ENCODE data around the gene SLC38A6.

GRCh38 chr14:61047021-61047420, 66.0 kb downstream of the SLC38A6 start:
- TF ChIP-seq CTCF (IDR thresholded peaks at IDR 0.05 in 2 of 3, conservative IDR thresholded peaks at IDR 0.05 in 1 of 3; ENCODE audit: insufficient read depth in 2 of 3, low read depth in 1 of 3, low read length in 3 of 3) (no peak), ZNF584 (CRISPR knock-in tag; IDR thresholded peaks at IDR 0.05; ENCODE audit: low read depth) (no peak), SREBF2 (CRISPR knock-in tag; IDR thresholded peaks at IDR 0.05) (no peak), MLX (CRISPR knock-in tag; conservative IDR thresholded peaks at IDR 0.05) (no peak)

All from K562 (cell line).